Femur (tissue), 1 donor: ENCODE results near the gene CCL25.
"Not testable (repeated sequence)": the region's sequence is repeated elsewhere in the genome, so short reads cannot be mapped to it uniquely, and the experiment has no call there.

Source experiments
- DNase-seq: peaks from one replicate; pipeline ENCODE4 v3.0.0-alpha.2; 2017

The CCL25 gene

GRCh38 chr19:8087876-8088275 is 35.3 kb downstream of the CCL25 start:
- no peak for DNase-seq

GRCh38 chr19:8088752-8089663 is 36.4 kb downstream of the CCL25 start:
- DNase-seq = no peak

- no peak for DNase-seq
Measured at GRCh38 chr19:8089664-8090601, 37.4 kb downstream of the CCL25 start.

GRCh38 chr19:8090950-8091349 is 38.4 kb downstream of the CCL25 start:
- DNase-seq = no peak

GRCh38 chr19:8093740-8094139 is 41.2 kb downstream of the CCL25 start:
- no peak for DNase-seq

GRCh38 chr19:8094336-8094735 is 41.8 kb downstream of the CCL25 start:
- DNase-seq = no peak

- DNase-seq = no peak
Measured at GRCh38 chr19:8095354-8095886, 42.9 kb downstream of the CCL25 start.

- no peak for DNase-seq
Measured at GRCh38 chr19:8096071-8096470, 43.5 kb downstream of the CCL25 start.

- DNase-seq = no peak
Measured at GRCh38 chr19:8097198-8097597, 44.6 kb downstream of the CCL25 start.

- no peak for DNase-seq
Measured at GRCh38 chr19:8097681-8098567, 45.4 kb downstream of the CCL25 start.

GRCh38 chr19:8101311-8101710 is 48.8 kb downstream of the CCL25 start:
- DNase-seq = no peak

- not testable (repeated sequence) for DNase-seq
Measured at GRCh38 chr19:8101910-8102309, 49.4 kb downstream of the CCL25 start.

- DNase-seq = no peak
Measured at GRCh38 chr19:8105471-8105870, 52.9 kb downstream of the CCL25 start.

GRCh38 chr19:8107301-8107903 is 54.8 kb downstream of the CCL25 start:
- DNase-seq = no peak

GRCh38 chr19:8108560-8109445 is 56.2 kb downstream of the CCL25 start:
- no peak for DNase-seq

GRCh38 chr19:8109455-8109854 is 56.9 kb downstream of the CCL25 start:
- DNase-seq = no peak

- DNase-seq = no peak
Measured at GRCh38 chr19:8109890-8110662, 57.5 kb downstream of the CCL25 start.

GRCh38 chr19:8110931-8111330 is 58.4 kb downstream of the CCL25 start:
- no peak for DNase-seq

- DNase-seq = no peak
Measured at GRCh38 chr19:8111376-8111775, 58.8 kb downstream of the CCL25 start.
